Suppressor macrophage (primary cell): ENCODE data around the gene MAP3K20.
"Not testable (repeated sequence)": the region's sequence is repeated elsewhere in the genome, so short reads cannot be mapped to it uniquely, and the experiment has no call there.

Experiments
- DNase-seq, 4 experiments: peaks; one replicate each; pipeline ENCODE4 v3.0.0-alpha.2; 2020 to 2022

MAP3K20 gene

DNA sequence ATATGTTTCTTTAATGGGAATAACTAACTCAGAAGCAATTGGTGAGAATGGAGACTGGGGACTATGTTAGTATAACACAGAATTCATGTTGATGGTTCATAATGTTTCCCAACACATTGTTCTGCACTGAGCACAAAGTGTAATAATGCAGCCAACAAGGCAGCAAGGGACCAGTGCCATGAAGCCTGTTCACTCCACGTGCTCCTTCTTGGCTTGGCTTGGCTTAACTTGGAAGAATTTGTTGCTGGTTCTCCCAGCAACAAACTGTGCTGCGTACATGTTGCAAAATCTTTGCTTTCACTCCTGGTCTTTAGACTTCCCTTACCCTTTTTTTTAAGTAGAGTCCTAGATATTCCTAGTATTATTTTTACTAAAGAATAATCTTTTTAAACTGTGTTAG lies 129.7 kb downstream of the MAP3K20 start:
- no peak for DNase-seq

DNA sequence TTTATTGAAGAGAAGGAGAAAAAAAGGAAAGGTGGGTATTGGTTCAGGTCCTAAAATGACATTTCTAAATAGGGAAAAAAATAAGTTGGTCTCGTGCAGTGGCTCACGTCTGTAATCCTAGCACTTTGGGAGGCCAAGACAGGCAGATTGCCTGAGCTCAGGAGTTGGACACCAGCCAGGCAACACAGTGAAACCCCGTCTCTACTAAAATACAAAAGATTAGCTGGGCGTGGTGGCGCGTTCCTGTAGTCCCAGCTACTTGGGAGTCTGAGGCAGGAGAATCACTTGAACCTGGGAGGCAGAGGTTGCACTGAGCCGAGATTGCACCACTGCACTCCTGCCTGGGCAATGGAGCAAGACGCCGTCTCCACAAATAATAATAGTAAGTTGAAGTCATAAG lies 131.5 kb downstream of the MAP3K20 start:
- DNase-seq = not testable (repeated sequence)

GRCh38 chr2:173210270-173211196 lies 134.9 kb downstream of the MAP3K20 start:
- peak; percentile 81 to 87 (median 84) for DNase-seq

- DNase-seq = no peak
Observed at GRCh38 chr2:173213181-173213580, 137.5 kb downstream of the MAP3K20 start.

- DNase-seq = no peak
Observed at GRCh38 chr2:173214213-173214612, 138.6 kb downstream of the MAP3K20 start.

DNA sequence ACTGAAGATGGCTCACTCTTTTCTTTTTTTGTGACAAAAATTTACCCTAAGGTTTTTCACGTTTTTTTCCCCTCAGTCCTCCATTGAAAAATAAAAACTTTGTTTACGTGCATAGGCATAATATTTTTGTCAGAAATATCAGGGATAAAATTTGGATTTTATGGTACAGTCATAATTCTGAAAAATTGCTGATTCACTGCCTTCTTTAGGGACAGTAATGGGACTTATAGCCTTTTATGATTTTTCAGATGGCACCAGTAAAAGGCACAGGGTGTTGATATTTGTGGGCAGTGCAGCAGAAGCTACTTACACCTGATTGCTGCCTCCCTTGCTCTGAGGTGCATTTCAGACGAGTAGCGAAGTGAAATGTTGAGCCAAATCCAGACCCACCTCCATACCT lies 139.7 kb downstream of the MAP3K20 start:
- no peak for DNase-seq

GRCh38 chr2:173216051-173216450 lies 140.4 kb downstream of the MAP3K20 start:
- DNase-seq = peak in 3 of 4 experiments; percentile 36 to 44 (median 38)

- DNase-seq = no peak
Observed at GRCh38 chr2:173216668-173217067, 141.0 kb downstream of the MAP3K20 start.

DNA sequence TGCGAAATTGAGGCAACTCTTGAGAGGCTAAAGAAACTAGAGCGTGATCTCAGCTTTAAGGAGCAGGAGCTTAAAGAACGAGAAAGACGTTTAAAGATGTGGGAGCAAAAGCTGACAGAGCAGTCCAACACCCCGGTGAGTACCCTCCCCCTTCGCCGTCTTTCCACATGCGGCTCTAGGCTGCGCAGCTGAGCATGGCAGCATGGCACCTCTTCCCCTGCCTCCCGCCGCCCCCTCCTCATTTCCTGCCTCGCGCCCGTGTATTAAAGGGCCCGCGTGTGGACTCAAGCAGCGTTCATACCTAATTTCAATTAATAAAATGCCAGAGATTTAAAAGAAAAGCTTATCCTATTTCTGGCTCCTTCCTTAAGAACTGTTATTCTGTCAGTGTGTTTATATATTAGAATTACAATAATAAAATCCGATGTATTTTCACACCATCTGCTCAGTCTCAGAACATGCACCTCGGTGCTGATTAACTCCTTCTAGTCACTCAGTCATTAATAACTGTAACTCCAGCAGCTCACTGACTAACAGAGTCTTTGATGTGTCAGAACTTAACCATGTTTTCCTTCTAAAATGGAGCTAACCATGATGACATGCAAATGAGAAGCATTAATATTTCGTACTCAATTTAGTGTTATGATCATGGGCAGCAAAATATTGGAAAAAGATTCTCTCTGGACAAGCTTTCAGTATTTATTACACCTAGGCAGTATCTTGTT lies 141.6 kb downstream of the MAP3K20 start:
- DNase-seq = no peak

- peak in 2 of 4 experiments; percentile 9 to 10 for DNase-seq
Observed at GRCh38 chr2:173218326-173219056, 142.8 kb downstream of the MAP3K20 start.

GRCh38 chr2:173221132-173221695 lies 145.6 kb downstream of the MAP3K20 start:
- no peak for DNase-seq

GRCh38 chr2:173221937-173222594 lies 146.4 kb downstream of the MAP3K20 start:
- no peak for DNase-seq

DNA sequence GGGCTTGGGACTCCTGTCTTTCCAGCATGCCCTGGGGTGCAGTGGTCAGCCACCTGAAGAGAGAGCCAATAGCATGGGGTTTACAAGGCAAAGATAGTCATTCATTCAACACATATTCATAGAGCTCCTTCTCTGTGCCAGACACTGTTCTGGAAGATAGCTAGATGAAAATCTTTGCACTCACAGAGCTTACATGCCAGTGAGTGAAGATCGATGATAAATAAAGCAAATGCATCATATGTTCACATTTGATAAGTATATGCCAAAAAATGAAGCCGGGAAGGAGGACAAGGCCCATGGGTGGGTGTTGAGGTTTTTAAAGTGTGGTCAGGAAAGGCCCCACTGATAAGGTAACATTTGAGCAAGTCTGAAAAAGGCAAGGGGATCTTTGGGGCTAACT lies 148.2 kb downstream of the MAP3K20 start:
- no peak for DNase-seq

GRCh38 chr2:173226899-173227698 lies 151.5 kb downstream of the MAP3K20 start:
- no peak for DNase-seq

- no peak for DNase-seq
Observed at GRCh38 chr2:173229086-173229485, 153.4 kb downstream of the MAP3K20 start.

DNA sequence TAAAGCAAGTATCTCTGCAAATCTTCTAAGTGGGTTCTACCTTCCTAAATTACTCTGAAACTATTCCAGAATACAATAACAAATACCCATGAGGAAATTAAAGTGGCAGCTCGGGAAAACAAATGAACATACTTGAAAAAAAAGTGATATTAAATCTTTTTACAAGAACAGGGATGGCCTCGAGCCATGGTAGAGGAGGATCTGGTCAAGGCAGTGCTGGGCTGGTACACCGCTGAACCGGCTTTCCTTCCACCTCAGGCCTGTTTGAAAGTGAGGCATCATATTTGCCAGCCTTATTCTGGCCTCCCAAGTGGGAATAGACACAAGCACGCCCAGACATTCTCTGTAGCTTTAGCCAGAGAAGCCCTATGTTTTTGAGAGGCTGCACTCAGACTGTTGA lies 154.5 kb downstream of the MAP3K20 start:
- DNase-seq = no peak

DNA sequence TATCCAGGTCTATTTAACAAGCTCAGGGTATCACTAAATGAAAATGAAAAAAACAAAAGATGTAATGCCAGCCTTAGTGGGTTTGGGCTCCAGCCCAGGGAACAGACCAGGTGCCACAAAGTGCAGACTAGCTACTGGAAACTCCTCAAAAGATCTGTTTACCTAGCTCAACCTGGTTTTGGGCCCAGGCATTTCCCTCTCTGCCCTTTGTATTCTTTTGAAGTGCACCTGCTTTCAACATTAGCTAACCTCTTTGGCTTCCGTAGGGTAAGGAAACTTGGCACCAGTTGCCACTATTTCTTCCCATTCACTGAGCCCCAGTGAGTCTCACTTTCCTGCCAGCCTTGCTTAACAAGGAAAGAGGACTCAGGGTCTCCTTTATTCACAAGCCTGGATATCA lies 155.4 kb downstream of the MAP3K20 start:
- DNase-seq = no peak

- DNase-seq = no peak
Observed at GRCh38 chr2:173231465-173231864, 155.8 kb downstream of the MAP3K20 start.

DNA sequence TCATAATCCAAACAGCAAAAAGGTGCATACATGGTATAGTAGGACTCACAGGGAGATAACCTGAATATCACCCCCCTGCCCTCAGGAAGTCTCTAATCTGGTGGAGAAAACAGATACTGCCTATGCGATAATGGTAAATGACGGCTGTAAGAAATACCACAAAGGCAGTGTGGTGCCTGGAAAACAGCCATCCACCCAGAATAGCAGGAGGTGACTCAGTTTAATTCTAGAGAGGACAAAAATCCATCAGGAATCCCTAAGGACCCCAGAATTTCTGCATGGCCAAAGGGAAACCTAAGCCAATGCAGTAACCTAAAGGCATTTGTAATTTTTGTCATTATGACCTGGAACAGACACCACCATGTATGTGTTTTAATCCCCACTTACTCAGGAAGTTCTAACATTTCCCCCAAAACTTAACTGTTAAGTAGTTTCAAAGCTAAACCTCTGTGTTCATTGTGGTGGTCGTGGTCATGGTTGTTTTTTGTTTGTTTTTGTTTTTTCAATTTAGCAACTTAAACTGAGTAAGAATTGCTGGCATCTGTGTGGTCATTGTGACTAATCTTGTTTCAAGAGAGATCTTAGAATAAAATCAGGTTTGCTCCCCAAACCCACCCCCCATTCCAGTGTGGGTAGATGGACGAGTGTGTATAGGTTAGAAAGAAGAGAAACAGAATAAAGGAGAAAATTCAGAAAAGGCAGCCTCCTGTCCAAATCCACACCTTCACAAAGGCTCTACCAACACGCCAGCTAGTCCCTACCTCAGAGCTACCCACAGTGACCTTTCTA lies 157.5 kb downstream of the MAP3K20 start:
- DNase-seq = no peak
